ENCODE measurements around the gene SGO1.

SGO1 gene

GRCh38 chr3:20154078-20154477 lies 31.9 kb downstream of the SGO1 start:
- no peak for DNase-seq

DNA sequence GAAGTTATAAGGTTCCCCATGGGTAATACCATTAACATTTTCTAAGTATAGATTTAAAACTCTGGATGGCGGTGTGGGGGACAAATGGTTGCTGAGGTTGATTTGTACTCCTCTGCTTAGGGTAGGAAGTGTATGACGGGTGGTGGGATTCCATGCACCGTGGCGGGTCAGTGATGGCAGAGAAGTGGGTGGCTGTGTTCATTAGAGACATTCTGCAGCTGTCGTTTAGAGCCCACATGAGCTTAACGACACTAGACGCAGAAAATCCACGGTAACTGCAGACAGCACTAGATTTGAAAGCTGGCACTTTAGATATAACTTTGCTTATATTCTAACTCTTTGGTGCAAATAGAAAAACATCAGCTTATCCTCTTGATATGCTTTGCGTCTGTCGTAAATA lies 37.5 kb downstream of the SGO1 start:
- no peak for DNase-seq

DNA sequence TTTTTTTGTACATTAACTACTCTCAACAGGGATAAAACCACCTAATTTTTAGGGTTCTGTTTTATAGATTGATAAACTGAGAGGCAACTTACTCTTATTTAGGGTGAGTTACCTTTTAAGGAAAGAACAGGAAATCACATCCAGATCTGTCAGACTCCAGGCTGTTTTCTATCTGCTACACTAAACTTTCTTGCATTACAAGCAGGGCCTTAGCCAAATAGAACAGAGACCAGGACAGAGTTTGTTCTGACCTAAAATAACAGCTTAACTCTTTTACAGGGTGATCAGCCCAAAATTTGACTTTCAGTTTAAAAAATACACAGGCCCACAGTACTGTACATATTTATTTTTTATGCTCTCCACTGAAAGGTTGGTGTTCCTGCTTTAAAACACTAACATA lies 38.6 kb downstream of the SGO1 start:
- DNase-seq, result no peak

DNA sequence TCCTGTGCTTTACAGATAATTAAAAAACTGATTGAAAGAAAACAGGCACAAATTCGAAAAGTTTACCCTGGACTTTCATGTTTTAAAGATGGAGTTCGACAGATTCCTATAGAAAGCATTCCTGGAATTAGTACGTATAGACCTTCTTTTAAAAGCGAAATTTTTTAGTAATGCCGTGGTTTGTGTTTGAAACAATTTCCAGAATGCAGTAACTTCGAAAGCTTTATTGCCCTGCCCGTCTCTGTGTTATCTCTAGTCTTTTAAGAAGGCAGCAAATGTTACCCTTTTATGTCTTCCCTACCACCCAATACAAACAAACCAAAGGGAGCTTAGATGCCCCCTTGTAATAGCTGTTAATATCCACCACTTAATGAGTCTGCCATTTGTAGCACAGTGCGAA lies 39.7 kb downstream of the SGO1 start:
- DNase-seq, result no peak

DNA sequence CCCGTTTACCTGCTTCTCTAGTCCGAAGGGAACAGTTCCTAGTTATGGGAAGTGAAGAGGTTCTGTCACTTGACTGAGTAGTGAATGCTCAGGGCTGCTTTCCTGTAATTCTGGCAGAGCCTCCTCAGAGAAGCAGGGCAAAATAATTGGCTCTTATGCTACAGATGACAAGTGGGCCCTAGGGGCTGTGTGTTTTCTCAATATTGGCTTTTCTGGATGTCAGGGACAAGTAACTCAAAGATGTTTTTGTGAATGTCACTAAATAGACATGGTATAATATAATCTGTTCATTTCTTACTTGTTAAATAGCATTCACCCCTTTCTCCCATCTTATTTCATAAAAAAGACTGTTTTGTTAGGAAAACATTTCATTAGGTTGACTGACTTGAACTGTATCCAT lies 40.1 kb downstream of the SGO1 start:
- peak; percentile 28 for DNase-seq

- no peak for DNase-seq
Observed at GRCh38 chr3:20143519-20143918, 42.5 kb downstream of the SGO1 start.

DNA sequence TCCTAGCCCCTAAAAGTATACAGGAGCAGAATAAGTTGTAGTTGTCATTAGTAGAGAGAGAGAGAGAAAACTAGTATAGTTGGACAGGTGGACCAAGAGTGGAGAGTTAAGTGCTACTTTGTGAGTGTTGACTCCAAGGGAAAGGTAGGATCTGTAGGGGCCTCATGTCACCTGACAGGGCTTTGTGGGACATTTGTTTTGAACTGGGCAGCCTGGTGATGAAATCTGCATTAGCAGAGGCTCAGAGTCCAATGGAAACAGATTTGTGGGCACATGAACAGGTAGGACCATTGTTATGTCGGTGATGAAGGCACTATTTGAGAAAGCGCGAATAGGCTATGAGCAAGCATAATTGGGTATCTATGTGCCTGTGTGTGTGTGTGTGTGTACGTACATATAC lies 43.5 kb downstream of the SGO1 start:
- DNase-seq, result no peak

GRCh38 chr3:20141851-20142250 lies 44.2 kb downstream of the SGO1 start:
- DNase-seq, result no peak

GRCh38 chr3:20141316-20141715 lies 44.7 kb downstream of the SGO1 start:
- DNase-seq, result no peak

DNA sequence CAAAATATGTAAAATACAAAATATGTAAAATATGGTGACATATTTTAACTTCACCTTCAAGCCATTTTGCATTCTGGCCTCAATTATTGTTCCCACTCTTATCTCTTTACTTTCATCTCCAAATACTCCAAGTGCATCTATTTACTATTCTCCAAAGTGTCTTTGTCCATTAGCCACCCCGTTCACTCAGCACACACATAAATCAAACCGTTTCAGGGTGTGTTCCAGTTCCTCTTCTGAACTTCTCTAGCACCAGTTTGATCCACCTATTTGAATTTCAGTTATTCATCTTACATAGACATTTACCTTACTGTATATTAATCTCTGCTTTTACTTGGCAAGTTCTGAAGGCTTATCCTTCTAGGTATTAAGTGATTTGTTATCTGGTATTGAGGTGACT lies 45.1 kb downstream of the SGO1 start:
- DNase-seq, result no peak

DNA sequence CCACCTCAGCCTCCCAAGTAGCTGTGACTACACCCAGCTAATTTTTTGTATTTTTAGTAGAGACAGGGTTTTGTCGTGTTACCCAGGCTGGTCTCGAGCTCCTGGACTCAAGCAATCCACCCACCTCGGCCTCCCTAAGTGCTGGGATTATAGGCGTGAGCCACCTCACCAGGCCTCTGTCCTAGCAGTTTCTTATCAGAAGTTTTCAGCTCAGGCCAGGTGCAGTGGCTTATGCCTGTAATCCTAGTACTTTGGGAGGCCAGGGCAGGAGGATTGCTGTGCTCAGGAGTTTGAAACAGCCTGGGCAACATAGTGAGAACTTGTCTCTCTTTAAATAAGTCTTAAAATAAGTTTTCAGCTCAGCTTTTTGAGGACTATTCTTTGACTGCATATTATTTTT lies 48.4 kb downstream of the SGO1 start:
- DNase-seq, result no peak

- DNase-seq, result no peak
Observed at GRCh38 chr3:20136231-20136630, 49.8 kb downstream of the SGO1 start.

DNA sequence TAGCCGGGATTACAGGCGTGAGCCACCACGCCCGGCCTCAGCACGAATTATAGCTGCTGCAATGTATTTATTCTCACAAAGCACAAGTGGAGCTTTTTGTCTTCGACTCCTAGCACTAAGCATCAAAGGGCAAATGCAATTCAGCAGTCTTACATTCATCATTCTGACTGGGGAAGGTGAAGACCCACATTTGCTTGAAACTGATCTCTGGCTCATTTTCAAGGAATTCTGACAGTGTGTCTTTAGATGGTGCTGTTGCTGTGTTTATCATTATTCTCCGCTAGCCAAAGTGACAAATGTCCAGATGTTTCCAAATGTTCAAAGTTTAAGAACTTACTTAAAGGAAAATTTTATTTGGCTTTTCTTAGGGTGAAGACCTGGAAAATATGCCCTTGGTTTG lies 55.9 kb downstream of the SGO1 start:
- no peak for DNase-seq

DNA sequence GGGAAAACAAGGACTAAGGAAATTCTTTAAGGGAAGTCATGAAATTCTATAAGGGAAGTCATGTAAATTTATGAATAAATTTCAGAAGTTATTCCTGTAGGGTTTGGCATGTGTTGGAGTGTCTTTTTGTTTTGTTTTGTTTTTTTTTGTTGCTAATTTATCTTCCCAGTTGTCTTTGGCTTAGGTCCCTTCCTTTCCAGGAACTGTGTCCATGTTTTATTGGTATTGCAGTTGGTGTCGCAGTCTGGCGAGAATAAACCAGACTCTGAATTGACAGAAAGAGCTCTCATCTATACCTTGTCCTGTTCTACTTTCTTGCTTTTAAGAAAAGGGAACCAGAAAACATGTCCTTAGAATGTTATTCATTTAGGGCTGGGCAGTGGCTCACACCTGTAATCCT lies 57.6 kb downstream of the SGO1 start:
- DNase-seq, result no peak

DNA sequence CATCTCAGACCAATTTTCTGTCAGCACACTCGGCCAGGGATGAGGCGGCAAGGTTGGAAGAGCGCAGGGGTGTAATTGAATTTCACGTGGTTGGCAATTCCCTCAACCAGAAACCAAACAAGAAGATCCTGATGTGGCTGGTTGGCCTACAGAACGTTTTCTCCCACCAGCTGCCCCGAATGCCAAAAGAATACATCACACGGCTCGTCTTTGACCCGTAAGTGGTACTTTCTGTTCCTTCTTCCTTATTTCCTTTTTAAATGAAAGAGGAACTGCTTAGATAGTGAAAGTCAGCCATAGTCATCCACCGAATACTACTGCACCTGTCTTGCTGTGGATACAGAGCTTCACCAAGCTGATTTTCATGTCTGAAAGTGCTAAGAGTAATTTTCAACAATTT lies 60.1 kb downstream of the SGO1 start:
- DNase-seq, result no peak

GRCh38 chr3:20125289-20125688 lies 60.7 kb downstream of the SGO1 start:
- DNase-seq, result no peak

GRCh38 chr3:20123131-20123652 lies 62.8 kb downstream of the SGO1 start:
- DNase-seq, result no peak

DNA sequence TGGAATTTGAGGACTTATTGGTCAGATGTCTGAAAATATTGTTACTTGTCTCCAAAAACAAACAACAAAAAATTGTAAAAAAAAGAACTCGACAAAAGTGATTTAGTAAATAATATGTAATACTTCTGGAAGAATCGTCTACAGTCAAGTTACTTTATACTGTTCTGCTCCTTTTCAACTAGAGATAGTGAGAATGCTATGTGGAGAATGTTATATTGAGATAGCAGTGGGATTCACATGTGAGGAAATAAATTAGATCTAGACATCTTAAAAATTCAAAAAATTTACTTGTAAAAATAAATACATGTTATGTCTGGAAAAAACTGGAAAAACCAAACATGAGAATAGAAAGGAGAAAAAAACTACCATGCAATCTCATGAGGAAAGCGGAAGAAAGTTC lies 64.9 kb downstream of the SGO1 start:
- no peak for DNase-seq

All from DMS79 (cell line).